ENCODE results near the gene MAPKAP1. TPM values are rescaled to one million over a fixed set of nuclear protein-coding genes. Genes with fewer than 3 reads are reported as not detected.

The MAPKAP1 gene
- polyA plus RNA-seq, 3 donors = 39.9 to 57.5 (median 44.1) TPM

GRCh38 chr9:125399666-125400065 lies 307.3 kb downstream of the MAPKAP1 start:
- H2AFZ ChIP-seq (ENCODE audit: insufficient read depth, low read depth, low read length, poor library complexity, severe bottlenecking) = no peak overlapping the region
- H3K9ac ChIP-seq (ENCODE audit: insufficient read depth, low read length, poor library complexity, severe bottlenecking) = no peak overlapping the region
- Mint-ChIP-seq H3K4me3 (no peak overlapping the region), H3K27ac (no peak overlapping the region), H3K36me3 (no peaks in the 10 kb centered on the region), H3K27me3 (ENCODE audit: low read depth in 3 of 3) (peaks cover 1 to 4% (median 1%) of the 10 kb centered on the region in 3 donors), H3K9me3 (peaks cover 0 to 2% (median 0%) of the 10 kb centered on the region in 7 donors), H3K4me1 (no peaks in the 10 kb centered on the region)
- no peak overlapping the region for H3K27ac ChIP-seq (ENCODE audit: low read depth in 1 of 2, low read length in 2 of 2)
- no peak for TF ChIP-seq CTCF (IDR thresholded peaks at IDR 0.05)
- WGBS (ENCODE audit: insufficient coverage) = 98% methylated on average over 14 of the region's 20 CpGs
- no peaks in the 10 kb centered on the region for H3K9me3 ChIP-seq (replicated peaks in 1 of 2; ENCODE audit: control insufficient read depth in 1 of 2, insufficient read depth in 1 of 2, low read length in 2 of 2)
- H3K4me2 ChIP-seq (replicated peaks; ENCODE audit: extremely low read depth, low read length, poor library complexity, severe bottlenecking) = no peak overlapping the region
- no peaks in the 10 kb centered on the region for H3K27me3 ChIP-seq (ENCODE audit: control insufficient read depth in 2 of 2, insufficient read depth in 2 of 2, low read length in 2 of 2)
- H4K20me1 ChIP-seq (ENCODE audit: insufficient read depth, low read length) = no peaks in the 10 kb centered on the region
- H3K79me2 ChIP-seq (ENCODE audit: insufficient read depth, low read length) = no peaks in the 10 kb centered on the region
- DNase-seq = no peak
- intact Hi-C loops (cut with micrococcal nuclease) = loop anchor here in 1 of 2 donors (10.0 kb wide), 2 partner anchors 705 to 1095 kb away; no protein-coding TSS in a partner anchor
- no peaks in the 10 kb centered on the region for H3K4me1 ChIP-seq (ENCODE audit: control insufficient read depth in 1 of 2, insufficient read depth in 2 of 2, low read length in 2 of 2)
- no peak overlapping the region for H3K4me3 ChIP-seq (replicated peaks in 1 of 3; ENCODE audit: low read depth in 2 of 3, low read length in 3 of 3)
- H3K36me3 ChIP-seq (replicated peaks in 1 of 2; ENCODE audit: control insufficient read depth in 1 of 2, insufficient read depth in 2 of 2, low read length in 2 of 2) = no peaks in the 10 kb centered on the region

DNA sequence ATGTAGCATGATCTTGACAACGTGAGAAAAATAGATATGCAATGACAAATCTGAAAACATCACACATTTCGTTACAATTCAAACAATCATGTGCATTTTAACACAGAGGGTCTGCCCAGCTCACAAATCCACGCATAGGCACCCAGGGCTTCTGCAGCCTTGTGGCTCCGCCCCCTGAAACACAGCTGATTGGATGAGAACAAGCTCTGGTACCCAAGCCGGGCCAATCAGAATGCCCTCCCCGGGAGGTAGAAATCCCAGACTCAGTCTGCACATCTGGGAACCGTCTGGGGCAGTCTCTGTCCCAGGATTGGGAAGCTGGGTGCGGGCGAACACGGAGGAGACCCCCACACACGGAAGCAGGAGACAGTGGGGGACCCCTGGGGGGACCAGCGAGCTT lies 307.8 kb downstream of the MAPKAP1 start:
- Mint-ChIP-seq H3K4me3 (no peak overlapping the region), H3K9me3 (peaks cover 0 to 2% (median 0%) of the 10 kb centered on the region in 7 donors), H3K27me3 (ENCODE audit: low read depth in 3 of 3) (peaks cover 1 to 4% (median 1%) of the 10 kb centered on the region in 3 donors), H3K27ac (no peak overlapping the region), H3K36me3 (no peaks in the 10 kb centered on the region), H3K4me1 (no peaks in the 10 kb centered on the region)
- Histone ChIP-seq H3K4me2 (replicated peaks; ENCODE audit: extremely low read depth, low read length, poor library complexity, severe bottlenecking) (no peak overlapping the region), H4K20me1 (ENCODE audit: insufficient read depth, low read length) (no peaks in the 10 kb centered on the region), H3K27me3 (ENCODE audit: control insufficient read depth in 2 of 2, insufficient read depth in 2 of 2, low read length in 2 of 2) (no peaks in the 10 kb centered on the region), H3K9me3 (replicated peaks in 1 of 2; ENCODE audit: control insufficient read depth in 1 of 2, insufficient read depth in 1 of 2, low read length in 2 of 2) (no peaks in the 10 kb centered on the region), H3K4me1 (ENCODE audit: control insufficient read depth in 1 of 2, insufficient read depth in 2 of 2, low read length in 2 of 2) (no peaks in the 10 kb centered on the region), H3K4me3 (replicated peaks in 1 of 3; ENCODE audit: low read depth in 2 of 3, low read length in 3 of 3) (no peak overlapping the region), H3K79me2 (ENCODE audit: insufficient read depth, low read length) (no peaks in the 10 kb centered on the region), H2AFZ (ENCODE audit: insufficient read depth, low read depth, low read length, poor library complexity, severe bottlenecking) (no peak overlapping the region), H3K36me3 (replicated peaks in 1 of 2; ENCODE audit: control insufficient read depth in 1 of 2, insufficient read depth in 2 of 2, low read length in 2 of 2) (no peaks in the 10 kb centered on the region), H3K9ac (ENCODE audit: insufficient read depth, low read length, poor library complexity, severe bottlenecking) (no peak overlapping the region), H3K27ac (ENCODE audit: low read depth in 1 of 2, low read length in 2 of 2) (no peak overlapping the region)
- no peak for TF ChIP-seq CTCF (IDR thresholded peaks at IDR 0.05)
- DNase-seq = no peak
- intact Hi-C loops (cut with micrococcal nuclease) = no loop called here
- WGBS (ENCODE audit: insufficient coverage) = 89% methylated on average over 10 of the region's 12 CpGs
